GM23338 (cell line): ENCODE measurements around the gene CAMTA1. TPM values are rescaled to one million over a fixed set of nuclear protein-coding genes. Genes with fewer than 3 reads are reported as not detected.

Experiments used
- ATAC-seq: fragments of 200-7000 bp; cut with Tn5 transposase; 3 replicates; pipeline ENCODE4 v1.9.1; 2020
- DNase-seq: peaks from one replicate; pipeline ENCODE4 v3.0.0-alpha.2; 2015; ENCODE audit warnings: low spot score
- H2AFZ ChIP-seq: fragments of 200-600 bp; sonication (generic); 2 replicates; pipeline ENCODE4 v1.8.0; 2016; ENCODE audit warnings: antibody characterized with exemption, mild to moderate bottlenecking, moderate library complexity
- H3F3A ChIP-seq: fragments of 200-600 bp; sonication (generic); replicated peaks from 2 replicates; pipeline ENCODE4 v1.8.0; 2017; ENCODE audit warnings: antibody characterized with exemption, mixed run types, low read depth
- H3K27ac ChIP-seq: fragments of 200-600 bp; sonication (generic); 2 replicates; pipeline ENCODE4 v1.6.1; 2016; ENCODE audit warnings: low read depth
- H3K27me3 ChIP-seq: fragments of 200-600 bp; sonication (generic); 2 replicates; pipeline ENCODE4 v1.8.0; 2016; ENCODE audit warnings: mild to moderate bottlenecking, mixed run types, moderate library complexity; ENCODE audit not compliant: insufficient read depth
- H3K36me3 ChIP-seq: fragments of 200-600 bp; sonication (generic); 2 replicates; pipeline ENCODE4 v1.8.0; 2016; ENCODE audit warnings: mild to moderate bottlenecking; ENCODE audit not compliant: insufficient read depth
- H3K4me1 ChIP-seq: fragments of 200-600 bp; sonication (generic); 2 replicates; pipeline ENCODE4 v1.8.0; 2016; ENCODE audit warnings: mild to moderate bottlenecking, moderate library complexity; ENCODE audit not compliant: insufficient read depth
- H3K4me2 ChIP-seq: fragments of 200-600 bp; sonication (generic); 2 replicates; pipeline ENCODE4 v1.7.1; 2017; ENCODE audit warnings: mixed run types
- H3K4me3 ChIP-seq: fragments of 200-600 bp; sonication (generic); 2 replicates; pipeline ENCODE4 v1.6.1; 2016; ENCODE audit warnings: mixed run types
- H3K79me2 ChIP-seq: fragments of 200-600 bp; sonication (generic); replicated peaks from 2 replicates; pipeline ENCODE4 v1.8.0; 2017; ENCODE audit warnings: mild to moderate bottlenecking; ENCODE audit not compliant: insufficient read depth
- H3K9me2 ChIP-seq: fragments of 200-600 bp; sonication (generic); 2 replicates; pipeline ENCODE4 v1.8.0; 2017; ENCODE audit not compliant: insufficient read depth
- H4K20me1 ChIP-seq: fragments of 200-600 bp; sonication (generic); replicated peaks from 2 replicates; pipeline ENCODE4 v1.8.0; 2017; ENCODE audit warnings: mild to moderate bottlenecking; ENCODE audit not compliant: insufficient read depth
- H3K27ac Mint-ChIP-seq: 2 replicates; pipeline ENCODE4 v1.8.0; 2020; ENCODE audit warnings: inconsistent platforms, mild to moderate bottlenecking, moderate library complexity, mixed read lengths
- H3K27me3 Mint-ChIP-seq: 3 replicates; pipeline ENCODE4 v1.8.0; 2022; ENCODE audit warnings: low read depth, mild to moderate bottlenecking, moderate library complexity, mixed read lengths, inconsistent platforms; ENCODE audit not compliant: insufficient read depth, poor library complexity
- H3K36me3 Mint-ChIP-seq: 3 replicates; pipeline ENCODE4 v1.8.0; 2021; ENCODE audit warnings: low read depth, mild to moderate bottlenecking, inconsistent platforms, moderate library complexity, mixed read lengths
- H3K4me1 Mint-ChIP-seq: 3 replicates; pipeline ENCODE4 v1.8.0; 2020; ENCODE audit warnings: mild to moderate bottlenecking, inconsistent platforms, mixed read lengths
- H3K4me3 Mint-ChIP-seq: 3 replicates; pipeline ENCODE4 v1.8.0; 2021; ENCODE audit warnings: moderate library complexity, mild to moderate bottlenecking, inconsistent platforms, mixed read lengths
- H3K9me3 Mint-ChIP-seq: 3 replicates; pipeline ENCODE4 v1.8.0; 2020; ENCODE audit warnings: moderate library complexity, mild to moderate bottlenecking, inconsistent platforms, mixed read lengths
- CREB1 ChIP-seq: fragments of 250-450 bp; sonication (Bioruptor Pico); IDR thresholded peaks from 2 replicates; pipeline ENCODE4 v1.5.0; 2020; ENCODE audit warnings: low read depth, mild to moderate bottlenecking, moderate library complexity
- EZH2 ChIP-seq: fragments of 200-600 bp; sonication (generic); IDR thresholded peaks from one replicate; pipeline ENCODE4 v1.8.0; 2017; ENCODE audit warnings: antibody characterized with exemption, mild to moderate bottlenecking, low read depth; ENCODE audit not compliant: unreplicated experiment
- EZH2phosphoT487 ChIP-seq: fragments of 200-600 bp; sonication (generic); IDR thresholded peaks from one replicate; pipeline ENCODE4 v1.8.1; 2018; ENCODE audit warnings: antibody characterized with exemption; ENCODE audit not compliant: unreplicated experiment
- JUNB ChIP-seq: IDR thresholded peaks from one replicate; pipeline ENCODE4 v1.6.1; 2016; ENCODE audit warnings: antibody characterized with exemption; ENCODE audit not compliant: unreplicated experiment
- ZNF462 ChIP-seq: fragments of 250-450 bp; sonication (Bioruptor Pico); IDR thresholded peaks from 2 replicates; pipeline ENCODE4 v1.5.0; 2020; ENCODE audit warnings: mild to moderate bottlenecking, moderate library complexity
- polyA plus RNA-seq: library from polyadenylated mRNA; unstranded; fragments of >200 nt; fragmentation: Nextera tagmentation; extraction: Ambion mirVana; gene quantifications from 2 replicates; pipeline ENCODE4 v1.2.1, GENCODE V29; 2016
- total RNA-seq: library from RNA; depleted of rRNA; stranded (reverse); fragments of >200 nt; shearing (Covaris generic); gene quantifications from 2 replicates; pipeline ENCODE4 v1.2.3, GENCODE V29; 2014
- TF ChIP-seq, protein P1 (sequence below), 2 experiments: fragments of 200-600 bp in 1 of 2; sonication (generic) in 1 of 2; conservative IDR thresholded peaks; 2 replicates each; pipeline versions ENCODE4 v1.5.1 to v1.6.1; 2016 to 2017; ENCODE audit warnings: antibody characterized with exemption in 2 of 2, low read depth in 2 of 2, mild to moderate bottlenecking in 2 of 2, moderate library complexity in 1 of 2

The CAMTA1 gene
- total and polyA plus RNA-seq, 2 experiments from 2014 or later, result 115 to 519 TPM

DNA sequence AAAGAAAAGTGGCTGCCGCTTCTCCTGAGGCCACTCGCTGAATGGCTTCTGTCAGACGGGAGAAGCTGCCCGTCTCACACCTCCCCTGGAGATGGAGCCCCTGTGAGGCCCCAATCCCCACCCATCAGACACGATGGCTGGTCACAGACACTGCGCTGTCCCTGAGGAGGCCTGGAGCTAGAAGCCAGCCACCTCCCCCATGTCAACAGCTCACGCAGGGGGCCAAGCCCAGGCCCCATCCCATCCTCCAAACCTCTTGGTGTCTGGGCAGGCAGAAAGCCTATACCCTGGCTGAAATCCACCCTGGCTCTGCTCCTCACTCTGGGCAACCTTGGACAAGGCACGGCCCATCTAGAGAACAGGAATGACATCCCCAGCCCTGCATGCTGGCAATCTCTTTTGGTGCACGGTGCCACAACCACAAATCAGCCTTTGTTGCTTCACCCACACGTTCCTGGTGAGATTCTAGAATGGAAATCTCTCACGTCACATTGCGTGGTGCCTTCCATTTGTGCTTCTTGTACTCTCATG lies 711.9 kb downstream of the CAMTA1 start:
- H3K79me2 ChIP-seq, result no peaks in the 10 kb centered on the region
- no peaks in the 10 kb centered on the region for H3K9me2 ChIP-seq
- H3K4me2 ChIP-seq, result no peak overlapping the region
- peaks cover 4% of the 10 kb centered on the region; the same call in 1 of the 2 replicates for H3F3A ChIP-seq
- Mint-ChIP-seq H3K27ac (no peak overlapping the region), H3K4me1 (peaks cover 7% of the 10 kb centered on the region; the same call in 2 of the 3 replicates), H3K9me3 (peaks cover 5% of the 10 kb centered on the region; the same call in 2 of the 3 replicates), H3K36me3 (no peaks in the 10 kb centered on the region; the same call in 2 of the 3 replicates), H3K27me3 (no peaks in the 10 kb centered on the region), H3K4me3 (no peak overlapping the region)
- DNase-seq (no peak), ATAC-seq (no peak)
- H2AFZ ChIP-seq, result no peak overlapping the region
- TF ChIP-seq CREB1, result no peak
- TF ChIP-seq EZH2phosphoT487, result no peak
- no peak for TF ChIP-seq JUNB
- TF ChIP-seq ZNF462 (CRISPR knock-in tag), result no peak
- TF ChIP-seq, protein P1, sequence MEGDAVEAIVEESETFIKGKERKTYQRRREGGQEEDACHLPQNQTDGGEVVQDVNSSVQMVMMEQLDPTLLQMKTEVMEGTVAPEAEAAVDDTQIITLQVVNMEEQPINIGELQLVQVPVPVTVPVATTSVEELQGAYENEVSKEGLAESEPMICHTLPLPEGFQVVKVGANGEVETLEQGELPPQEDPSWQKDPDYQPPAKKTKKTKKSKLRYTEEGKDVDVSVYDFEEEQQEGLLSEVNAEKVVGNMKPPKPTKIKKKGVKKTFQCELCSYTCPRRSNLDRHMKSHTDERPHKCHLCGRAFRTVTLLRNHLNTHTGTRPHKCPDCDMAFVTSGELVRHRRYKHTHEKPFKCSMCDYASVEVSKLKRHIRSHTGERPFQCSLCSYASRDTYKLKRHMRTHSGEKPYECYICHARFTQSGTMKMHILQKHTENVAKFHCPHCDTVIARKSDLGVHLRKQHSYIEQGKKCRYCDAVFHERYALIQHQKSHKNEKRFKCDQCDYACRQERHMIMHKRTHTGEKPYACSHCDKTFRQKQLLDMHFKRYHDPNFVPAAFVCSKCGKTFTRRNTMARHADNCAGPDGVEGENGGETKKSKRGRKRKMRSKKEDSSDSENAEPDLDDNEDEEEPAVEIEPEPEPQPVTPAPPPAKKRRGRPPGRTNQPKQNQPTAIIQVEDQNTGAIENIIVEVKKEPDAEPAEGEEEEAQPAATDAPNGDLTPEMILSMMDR (conservative IDR thresholded peaks at IDR 0.05; ENCODE audit: low read depth in 2 of 2), result no peak
- no peak for TF ChIP-seq EZH2
- H3K4me1 ChIP-seq, result no peaks in the 10 kb centered on the region
- no peak overlapping the region for H3K4me3 ChIP-seq
- H3K27ac ChIP-seq, result no peak overlapping the region
- no peaks in the 10 kb centered on the region for H3K36me3 ChIP-seq
- no peaks in the 10 kb centered on the region for H4K20me1 ChIP-seq
- H3K27me3 ChIP-seq, result no peaks in the 10 kb centered on the region
